Activated CD4-positive, alpha-beta T cell treated with anti-CD3 and anti-CD28 coated beads, Interleukin-2, amount 50 U/mL, for 24 hours (primary cell): Measurements from ENCODE around the gene LYST.

ENCODE experiments used
- DNase-seq, 2 donors: peaks; one replicate each; pipeline ENCODE4 v3.0.0-alpha.2; 2020; ENCODE audit warnings: low read depth in 1 of 2, low spot score in 1 of 2

Gene LYST

DNA sequence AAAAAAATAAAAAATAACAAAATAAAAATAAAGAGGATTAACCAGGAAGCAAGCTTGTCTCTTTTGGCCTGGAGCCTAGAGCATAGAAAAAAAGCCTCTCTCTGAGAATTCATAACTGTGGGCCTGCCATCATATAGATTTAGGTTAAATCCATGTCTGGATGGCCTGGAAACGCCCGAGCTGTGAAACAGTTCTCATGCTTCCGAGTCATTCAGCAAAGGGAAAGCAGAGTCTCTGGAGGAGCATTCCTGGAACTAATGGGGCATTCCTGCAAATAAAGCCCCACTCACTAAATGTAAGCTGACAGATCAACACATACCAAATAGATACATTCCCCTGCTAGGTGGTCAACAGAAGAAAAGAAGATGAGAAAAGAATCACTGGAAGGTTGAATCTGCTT lies 141.3 kb downstream of the LYST start:
- DNase-seq, result no peak

DNA sequence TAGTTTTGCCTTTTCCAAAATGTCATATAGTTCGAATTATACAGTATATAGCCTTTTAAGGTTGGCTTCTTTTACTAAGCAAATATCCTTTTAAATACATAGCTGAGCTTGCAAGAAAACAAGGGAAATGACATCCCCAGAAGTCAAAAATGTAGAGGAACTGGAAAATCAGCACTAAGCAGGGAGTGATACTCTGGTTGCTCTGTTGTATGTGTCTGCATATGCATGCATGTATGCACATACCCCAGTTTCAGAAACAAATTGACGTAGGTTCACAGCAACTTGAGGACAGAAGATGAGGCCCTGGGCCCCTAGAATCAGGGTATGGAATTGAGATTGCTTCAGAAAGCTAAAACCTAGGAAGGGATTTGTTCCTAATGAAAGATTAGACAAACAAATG lies 142.0 kb downstream of the LYST start:
- DNase-seq, result no peak

DNA sequence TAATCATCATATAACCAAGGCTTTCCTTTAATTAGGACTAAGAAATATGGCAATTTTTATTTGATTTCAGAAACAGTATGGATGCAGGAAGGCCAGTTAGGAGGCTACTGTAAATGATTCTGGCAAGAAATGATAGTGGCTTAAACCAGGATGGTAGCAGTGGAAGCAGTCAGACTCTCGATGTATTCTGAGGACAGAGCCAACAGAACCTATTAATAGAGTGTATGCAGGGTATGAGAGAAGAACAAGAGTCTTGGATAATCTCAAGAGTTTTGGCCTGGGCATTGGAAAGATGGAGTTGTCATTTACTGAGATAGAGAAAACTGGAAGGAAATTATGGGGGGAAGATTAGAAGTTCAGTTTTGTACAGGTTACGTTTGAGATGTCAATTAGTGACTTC lies 143.8 kb downstream of the LYST start:
- DNase-seq, result no peak

DNA sequence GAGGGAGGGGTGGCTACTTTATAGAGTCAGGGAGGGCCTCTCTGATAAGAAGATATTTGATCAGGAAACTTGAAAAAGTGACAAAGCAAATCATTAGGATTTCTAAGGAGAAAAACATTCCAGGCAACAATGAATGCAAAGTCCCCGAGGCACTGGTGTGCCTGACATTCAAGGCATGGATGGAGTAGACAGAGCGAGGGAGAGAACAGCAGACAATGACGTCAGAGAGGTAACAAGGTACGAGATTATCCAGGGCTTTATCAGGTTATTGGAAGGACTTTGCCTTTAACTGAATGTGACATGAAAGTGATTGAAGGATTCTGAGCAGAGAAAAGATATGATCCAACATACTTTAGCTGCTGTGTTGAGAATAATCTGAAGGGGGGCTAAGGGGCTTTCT lies 144.7 kb downstream of the LYST start:
- DNase-seq, result no peak

DNA sequence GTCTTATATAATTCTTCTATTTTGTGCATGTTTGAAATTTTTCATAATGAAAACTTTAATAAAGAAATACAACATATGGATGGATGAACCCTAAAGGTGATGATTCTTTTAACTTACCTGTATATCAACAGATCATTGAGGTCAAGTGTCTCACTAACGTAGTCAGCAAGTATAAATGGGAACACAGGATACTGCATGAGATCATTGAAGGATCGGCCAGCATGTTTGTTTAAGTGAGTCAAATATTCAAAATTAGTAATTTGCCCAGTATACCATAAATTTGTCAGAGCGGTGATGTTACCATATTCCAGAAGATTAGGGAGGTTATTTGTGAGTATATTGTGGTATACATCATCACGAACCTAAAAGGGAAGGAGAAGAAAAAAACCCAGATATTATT lies 146.2 kb downstream of the LYST start:
- DNase-seq, result no peak

DNA sequence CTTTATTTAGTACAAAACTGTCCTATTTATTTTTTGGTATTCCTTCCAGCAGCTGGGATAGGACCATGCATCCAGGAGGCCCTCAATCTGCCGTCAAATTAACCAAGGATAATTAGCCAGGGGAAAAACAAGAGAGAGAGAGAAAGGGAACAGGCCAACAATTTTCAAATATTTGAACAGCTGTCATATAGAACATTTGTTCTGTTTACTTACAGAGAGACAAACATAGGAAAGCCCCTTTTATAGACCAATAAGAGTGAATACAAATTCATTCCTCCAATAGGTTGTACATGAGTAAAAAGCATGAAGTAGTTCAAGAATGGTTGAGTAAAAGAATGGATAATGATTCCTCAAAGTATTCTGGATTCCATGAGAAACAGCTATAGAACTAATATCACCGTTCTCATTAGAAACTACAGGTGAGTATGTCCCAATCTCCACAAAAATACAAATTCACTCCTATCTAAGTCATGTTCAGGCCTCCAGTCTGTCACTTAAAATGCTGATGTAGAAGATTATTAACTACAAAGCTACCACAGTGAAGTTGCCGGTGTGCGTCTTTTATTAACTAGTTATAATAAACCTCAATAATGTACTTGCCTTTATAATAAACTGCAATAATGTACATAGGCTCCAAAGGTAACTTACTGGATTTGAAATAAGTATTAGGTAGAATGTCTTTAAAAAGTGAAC lies 152.4 kb downstream of the LYST start:
- no peak for DNase-seq

DNA sequence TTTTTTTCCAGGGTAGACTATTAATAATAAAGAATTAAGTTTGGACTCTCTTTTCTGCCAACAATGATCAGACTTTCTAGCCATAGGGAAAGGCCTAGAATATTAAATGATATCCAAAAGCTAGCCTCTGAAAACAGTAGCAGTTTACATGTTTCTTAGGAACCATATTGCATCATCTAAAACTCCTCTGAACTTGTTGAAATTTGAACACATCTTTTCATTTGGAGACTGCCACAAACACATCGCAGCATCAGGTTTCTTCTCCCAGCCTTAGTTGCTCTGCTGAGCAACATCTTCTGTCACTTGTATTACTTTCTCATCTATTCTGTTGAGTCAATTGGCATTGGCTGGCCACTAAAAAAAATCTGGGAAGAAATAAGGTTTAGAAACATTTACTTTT lies 153.9 kb downstream of the LYST start:
- no peak for DNase-seq

DNA sequence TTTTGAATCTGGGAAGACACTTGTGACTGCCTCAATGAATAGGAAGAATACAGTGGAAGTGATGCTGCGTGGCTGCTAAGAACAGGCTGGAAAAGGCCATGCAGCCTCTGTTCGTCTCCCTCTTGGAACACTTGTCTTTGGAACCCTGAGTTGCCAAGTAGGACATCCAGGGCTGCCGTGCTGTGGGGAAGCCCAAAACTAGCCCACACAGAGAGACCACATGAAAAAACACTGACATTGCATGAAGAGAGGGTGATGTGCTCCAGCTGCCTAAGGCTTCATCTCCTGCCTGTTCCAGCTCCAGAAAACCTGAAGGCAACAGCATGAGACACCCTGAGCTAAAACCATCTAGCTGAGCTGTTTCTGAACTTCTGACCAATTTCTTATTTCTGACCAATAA lies 156.0 kb downstream of the LYST start:
- no peak for DNase-seq

DNA sequence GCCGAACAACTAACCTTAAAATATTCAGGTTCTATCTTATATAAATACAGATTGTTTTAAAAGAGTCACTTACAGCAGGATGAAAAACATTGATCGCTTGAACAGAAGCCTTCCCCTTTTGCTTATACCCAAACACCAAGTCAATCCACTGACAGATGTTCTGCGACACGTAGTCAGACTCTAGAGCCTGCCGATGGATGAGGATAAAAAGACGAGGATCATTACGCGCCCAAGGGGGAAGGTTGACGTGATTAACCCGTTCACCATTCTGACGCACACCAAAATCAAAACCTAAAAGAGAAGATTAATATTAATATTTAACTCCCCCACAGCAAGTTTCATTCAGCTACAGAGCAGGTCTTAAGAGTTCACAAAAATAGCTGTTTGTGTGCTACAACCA lies 157.7 kb downstream of the LYST start:
- no peak for DNase-seq

DNA sequence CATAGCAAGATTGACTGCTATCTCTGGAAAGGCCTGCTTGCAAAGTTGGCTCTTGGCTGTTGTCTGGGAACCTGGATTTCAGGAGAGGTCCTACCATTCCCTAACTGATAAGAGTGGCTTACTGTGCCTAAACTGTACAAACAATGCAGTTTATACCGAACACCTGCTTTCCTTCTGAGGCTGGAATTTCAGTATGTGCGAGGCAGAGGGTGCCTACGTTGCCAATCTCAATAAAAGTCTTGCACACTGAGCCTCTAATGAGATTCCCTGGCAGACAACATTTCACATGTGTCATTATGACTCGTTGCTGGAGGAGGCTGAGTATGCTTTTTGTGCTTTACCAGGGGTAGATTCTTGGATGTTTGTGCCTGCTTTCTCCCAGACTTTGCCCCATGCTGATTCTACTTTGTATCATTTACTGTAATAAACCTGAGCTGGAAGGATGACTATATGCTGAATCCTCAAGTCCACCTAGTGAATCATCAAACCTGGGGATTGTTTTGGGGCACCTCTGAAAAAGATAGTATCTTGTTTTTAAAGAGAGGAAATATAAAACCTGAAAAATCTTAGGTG lies 158.2 kb downstream of the LYST start:
- no peak for DNase-seq

DNA sequence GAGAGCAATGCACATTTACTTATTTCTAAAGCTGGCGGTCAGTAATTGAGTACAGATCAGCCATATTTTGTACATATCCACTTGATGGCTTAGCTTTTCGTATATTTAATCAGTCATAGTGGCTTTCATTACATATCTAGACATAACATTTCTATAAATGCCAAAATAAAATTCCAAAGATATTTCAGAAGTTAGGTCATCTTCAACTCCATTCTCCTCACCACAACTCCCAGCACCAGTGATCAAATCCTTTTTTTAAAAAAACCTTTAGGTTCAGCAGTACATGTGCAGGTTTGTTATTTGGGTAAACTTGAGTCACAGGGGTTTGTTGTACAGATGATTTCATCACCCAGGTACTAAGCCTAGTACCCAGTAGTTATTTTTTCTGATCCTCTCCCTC lies 163.2 kb downstream of the LYST start:
- DNase-seq, result no peak

DNA sequence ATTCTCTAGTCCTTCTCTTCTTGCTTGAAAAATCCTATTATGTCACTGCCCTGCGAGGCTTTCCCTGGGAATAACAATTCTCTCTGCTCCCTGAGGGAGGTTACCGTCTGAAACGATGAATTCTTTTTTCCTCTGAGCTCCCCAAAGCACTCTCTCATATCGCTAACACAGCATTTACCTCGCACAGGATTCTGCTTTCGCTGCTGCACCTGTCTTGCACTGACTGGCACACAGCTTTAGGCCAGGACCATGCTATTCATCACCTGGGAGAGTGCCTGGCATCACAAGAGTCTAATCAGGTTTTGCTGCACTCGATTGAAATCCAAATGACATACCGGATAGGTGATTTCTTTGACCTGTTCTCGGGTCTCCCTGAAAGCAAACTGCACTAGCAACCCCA lies 164.3 kb downstream of the LYST start:
- DNase-seq, result no peak

DNA sequence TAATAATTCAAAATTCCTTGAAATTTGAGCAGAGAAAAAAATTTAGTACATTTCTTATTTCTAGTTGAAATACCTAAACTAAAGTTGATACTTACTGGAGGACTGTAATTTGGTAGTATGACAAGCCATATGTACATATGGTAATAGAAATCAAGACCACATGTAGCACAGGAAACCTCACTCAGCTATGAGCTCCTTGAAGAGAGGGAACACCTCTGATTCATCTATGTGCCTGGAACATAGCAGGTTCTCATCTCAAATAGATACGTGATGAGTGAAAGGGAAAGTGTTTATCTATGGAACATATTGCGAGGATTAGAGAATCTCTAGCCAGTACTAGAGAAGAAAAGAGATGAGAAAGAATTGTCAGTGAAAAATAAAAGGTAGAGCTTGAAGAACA lies 169.2 kb downstream of the LYST start:
- DNase-seq, result peak in 1 of 2 donors; percentile 13

DNA sequence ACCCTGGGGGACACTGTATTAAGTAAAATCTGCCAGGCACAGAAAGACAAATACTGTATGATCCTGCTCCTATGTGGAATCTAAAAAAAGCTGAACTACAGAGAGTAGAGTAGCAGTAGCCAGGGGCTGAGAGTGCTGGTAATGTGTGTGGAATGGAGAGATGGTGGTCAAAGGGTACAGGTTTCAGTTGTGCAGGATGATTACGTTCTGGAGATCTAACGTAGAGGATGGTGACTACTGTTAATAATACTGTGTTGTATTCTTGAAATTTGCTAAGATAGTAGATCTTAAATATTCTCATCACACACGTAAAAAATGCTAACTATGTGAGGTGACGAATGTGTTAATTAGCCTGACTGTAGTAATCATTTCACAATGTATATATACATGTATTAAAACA lies 177.3 kb downstream of the LYST start:
- no peak for DNase-seq

DNA sequence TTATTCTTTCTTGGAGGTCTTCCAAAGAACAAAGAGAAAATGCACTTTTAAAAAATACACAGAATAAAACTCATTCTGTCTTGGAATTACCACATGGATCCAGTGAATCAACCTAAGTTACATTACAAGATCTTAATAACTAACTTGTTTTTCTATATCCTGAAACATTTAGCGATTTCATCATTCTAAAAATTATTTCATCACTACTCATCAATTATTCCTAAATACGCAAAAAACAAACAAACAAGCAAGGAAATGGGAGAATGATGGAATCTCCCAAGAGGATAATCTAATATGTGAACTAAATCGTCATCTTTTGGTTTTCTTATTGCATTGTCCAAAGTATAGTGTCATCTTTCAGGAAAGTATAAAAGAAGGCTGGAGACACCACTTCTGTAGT lies 178.6 kb downstream of the LYST start:
- DNase-seq, result no peak

DNA sequence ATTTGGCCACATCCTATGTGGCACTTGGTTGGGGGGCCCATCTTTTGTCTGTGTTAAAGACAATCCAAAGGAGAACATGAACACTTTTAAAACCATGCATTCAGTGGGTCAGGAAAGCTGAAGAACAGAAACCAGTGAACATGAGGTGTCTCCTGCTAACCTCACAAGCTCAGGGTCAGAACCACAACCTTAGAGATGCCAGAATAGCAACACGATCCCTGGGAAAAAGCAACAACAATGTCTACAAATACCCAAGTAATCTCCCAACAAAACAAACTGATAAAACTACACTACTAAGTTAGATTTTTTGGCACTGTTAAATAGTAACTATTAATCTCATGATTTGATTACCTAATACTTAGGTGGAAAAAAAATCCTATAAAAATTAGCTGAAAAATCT lies 183.1 kb downstream of the LYST start:
- no peak for DNase-seq

DNA sequence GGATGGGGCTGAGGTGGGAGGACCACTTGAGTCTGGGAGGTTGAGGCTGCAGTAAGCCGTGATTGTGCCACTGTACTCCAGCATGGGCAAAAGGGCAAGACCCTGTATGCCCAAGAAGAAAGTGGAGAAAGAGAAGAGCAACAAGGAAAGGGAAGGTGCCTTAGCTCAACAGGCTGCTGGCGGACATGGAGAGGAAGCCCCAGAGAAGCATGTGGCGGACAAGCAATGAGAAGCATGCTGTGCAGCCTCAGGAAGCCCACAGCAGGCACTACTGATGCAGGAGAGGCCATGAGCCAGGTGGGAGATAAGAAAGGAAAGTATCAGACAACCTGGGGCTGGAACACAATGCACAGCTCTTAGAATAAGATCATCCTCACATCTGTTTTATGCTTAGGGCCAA lies 184.5 kb downstream of the LYST start:
- DNase-seq, result no peak

DNA sequence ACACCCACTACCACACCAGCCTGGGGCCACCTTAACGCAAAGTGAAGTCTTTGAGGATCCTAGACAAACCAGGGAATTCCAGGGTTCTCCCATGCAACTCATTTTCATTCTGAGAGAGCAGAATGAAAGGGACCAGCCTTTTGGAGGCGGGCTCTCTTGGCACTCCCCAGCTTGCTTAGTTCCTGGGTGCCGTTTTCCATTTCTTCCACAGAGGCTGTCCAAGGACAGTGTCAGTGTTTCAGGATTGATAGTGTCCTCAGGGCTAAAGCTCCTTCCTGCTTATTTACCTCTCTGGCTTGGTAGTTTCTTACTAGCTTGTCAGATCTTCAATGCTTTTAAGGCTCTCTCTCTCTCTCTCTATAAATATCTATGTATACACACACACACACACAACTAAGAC lies 187.1 kb downstream of the LYST start:
- DNase-seq, result no peak

DNA sequence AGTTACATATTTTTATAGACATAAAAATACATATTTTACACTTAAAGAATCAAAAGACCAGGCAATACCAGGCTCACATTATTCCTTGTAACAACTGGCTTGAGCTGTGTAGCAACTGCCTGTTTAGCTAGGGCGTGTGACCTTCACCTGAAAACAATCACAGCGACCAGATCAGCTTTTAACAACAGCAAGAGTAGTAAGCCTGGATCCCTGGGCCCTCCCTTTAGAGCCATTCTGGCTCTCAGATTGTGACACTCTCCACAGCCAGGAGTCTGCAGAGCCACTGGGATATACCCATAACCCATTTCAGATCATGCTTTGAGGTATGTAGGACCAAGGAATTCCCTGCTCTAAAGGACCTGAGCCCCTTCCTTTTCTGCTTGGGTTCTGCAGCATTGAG lies 187.7 kb downstream of the LYST start:
- DNase-seq, result no peak

DNA sequence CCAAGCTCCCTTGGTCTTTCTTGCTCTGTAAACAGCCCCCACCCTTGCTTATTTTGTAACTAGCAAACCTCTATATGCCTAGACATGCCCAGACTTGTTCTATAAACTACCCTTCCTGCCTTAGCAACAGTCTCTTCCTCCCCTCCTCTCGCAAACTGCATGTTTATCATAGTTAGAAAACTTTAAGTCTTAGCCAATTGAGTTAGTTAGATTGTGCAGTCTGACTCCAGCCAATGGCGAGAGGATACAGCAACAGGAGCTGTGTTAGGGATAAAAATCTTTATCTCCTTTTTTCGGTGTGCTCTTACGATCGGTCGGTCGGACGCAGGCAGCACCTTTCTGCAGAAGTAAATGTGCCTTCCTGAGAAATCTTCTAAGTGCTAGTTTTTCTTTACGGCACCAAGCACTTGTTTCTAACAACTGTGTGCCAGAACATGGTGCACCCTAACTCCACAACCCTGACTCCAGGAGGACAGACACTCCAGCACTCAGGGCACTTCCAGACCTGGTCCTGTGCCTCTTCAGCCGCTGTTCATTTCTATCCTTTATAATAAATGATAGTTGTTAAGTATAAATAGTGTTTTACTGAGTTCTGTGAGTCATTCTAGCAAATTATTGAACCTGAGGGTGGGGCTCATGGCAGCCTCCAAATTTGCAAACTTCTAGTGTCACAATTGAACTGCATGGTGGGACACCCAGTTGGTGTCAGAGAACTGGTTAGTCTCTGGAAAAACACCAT lies 191.4 kb downstream of the LYST start:
- no peak for DNase-seq

DNA sequence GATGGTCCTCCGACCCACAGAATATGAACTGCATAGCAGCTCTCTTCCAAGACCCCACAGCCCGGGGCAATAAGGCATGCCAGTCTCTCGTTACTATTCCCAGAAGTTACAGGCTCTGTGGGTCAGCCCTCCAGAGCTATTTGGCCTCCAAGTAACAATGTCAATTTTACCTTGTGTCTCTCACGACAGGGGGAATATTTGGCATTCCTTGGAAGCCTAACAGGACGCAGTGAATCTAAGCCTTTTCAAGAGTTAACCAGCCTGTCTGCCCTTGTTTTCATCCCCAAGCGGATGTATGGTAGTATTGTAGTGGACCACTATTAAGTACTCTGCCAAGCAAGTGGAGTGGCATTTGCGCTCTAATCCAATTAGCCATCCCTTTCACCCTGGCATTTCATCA lies 192.7 kb downstream of the LYST start:
- DNase-seq, result no peak

DNA sequence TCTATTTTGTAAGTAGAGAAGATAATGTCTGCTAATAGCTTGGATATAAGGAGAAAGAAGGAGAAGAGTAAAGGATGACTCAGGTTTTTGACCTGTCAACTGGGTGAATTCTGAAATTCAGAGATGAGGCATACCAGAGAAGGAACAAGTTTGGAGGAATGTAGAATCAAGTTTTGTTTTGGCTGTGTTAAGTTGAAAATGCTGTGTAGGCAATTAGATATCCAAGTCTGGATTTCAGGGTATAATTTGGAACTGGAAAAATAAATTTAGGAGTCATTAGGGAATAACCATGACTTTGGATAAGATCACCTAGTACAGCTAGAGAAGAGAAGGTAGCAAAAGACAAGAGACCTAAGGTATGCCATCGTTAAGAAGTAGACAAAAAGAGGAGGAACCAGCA lies 194.7 kb downstream of the LYST start:
- no peak for DNase-seq
